Upper lobe of left lung (tissue), 6 donors: ENCODE results near the gene PMAIP1. TPM values are rescaled to one million over a fixed set of nuclear protein-coding genes. Genes with fewer than 3 reads are reported as not detected.

Source experiments
- ATAC-seq, 2 donors: fragments of 200-7000 bp; cut with Tn5 transposase; one replicate each; pipeline ENCODE4 v1.9.1; 2022; ENCODE audit warnings: mild to moderate bottlenecking in 2 of 2, moderate library complexity in 2 of 2; ENCODE audit not compliant: low FRiP score in 2 of 2
- DNase-seq, 2 donors: peaks; one replicate each; pipeline ENCODE4 v3.0.0-alpha.2; 2019 to 2020
- H3K27ac ChIP-seq, 4 donors: fragments of 200-600 bp; sonication (generic); one replicate each; pipeline ENCODE4 v1.5.1; 2016 to 2019
- H3K27me3 ChIP-seq, 4 donors: fragments of 200-600 bp; sonication (generic); one replicate each; pipeline ENCODE4 v1.5.1; 2017 to 2019
- H3K36me3 ChIP-seq, 4 donors: fragments of 200-600 bp; sonication (generic); one replicate each; pipeline ENCODE4 v1.5.1; 2016 to 2019
- H3K4me1 ChIP-seq, 4 donors: fragments of 200-600 bp; sonication (generic); one replicate each; pipeline ENCODE4 v1.5.1; 2018 to 2019
- H3K4me3 ChIP-seq, 4 donors: fragments of 200-600 bp; sonication (generic); one replicate each; pipeline ENCODE4 v1.5.1; 2017 to 2019; ENCODE audit warnings: mild to moderate bottlenecking in 2 of 4, moderate library complexity in 1 of 4
- H3K9me3 ChIP-seq, 4 donors: fragments of 200-600 bp; sonication (generic); one replicate each; pipeline ENCODE4 v1.5.1; 2018 to 2019
- EP300 ChIP-seq, 4 donors: sonication (generic); formaldehyde crosslinking; IDR thresholded peaks; one replicate each; pipeline ENCODE4 v1.5.1; 2017; ENCODE audit warnings: antibody characterized with exemption in 4 of 4, control low read depth in 2 of 4
- POLR2A ChIP-seq, 4 donors: fragments of 450-650 bp; IDR thresholded peaks; one replicate each; pipeline ENCODE4 v1.5.1; 2016 to 2017; ENCODE audit warnings: antibody characterized with exemption in 4 of 4, mild to moderate bottlenecking in 2 of 4
- POLR2AphosphoS5 ChIP-seq, 2 donors: sonication (generic); formaldehyde crosslinking; IDR thresholded peaks; one replicate each; pipeline ENCODE4 v1.5.1; 2017; ENCODE audit warnings: antibody characterized with exemption in 2 of 2
- WGBS, 2 donors: methylation state at CpG; one replicate each; pipeline ENCODE4 v1.1.5; 2017 to 2018; 5-methylcytosine and 5-hydroxymethylcytosine counted together
- total RNA-seq, 6 donors: library from RNA; depleted of rRNA in 4 of 6; stranded (reverse); fragments of >200 nt in 4 of 6; gene quantifications; one replicate each; pipeline versions ENCODE4 v1.1.0 to v1.2.1, GENCODE V29; 2016 to 2021
- TF ChIP-seq, protein P1 (sequence below), 6 experiments: fragments of 450-650 bp in 4 of 6; fragments of 200-600 bp in 2 of 6; sonication (generic) in 2 of 6; IDR thresholded peaks; one replicate each; pipeline ENCODE4 v1.5.1; 2016 to 2019; ENCODE audit warnings: antibody characterized with exemption in 6 of 6
- donor health status: DM: no; HTN: no; CAD: no; lungs with moderate emphysema.
- donor health status: DM: no; HTN: yes; CAD: no; lungs with severe emphysema.

The PMAIP1 gene
- total RNA-seq, 6 donors from 2014 or later, result 0.67 to 5.5 (median 4.4) TPM; not detected in 1

DNA sequence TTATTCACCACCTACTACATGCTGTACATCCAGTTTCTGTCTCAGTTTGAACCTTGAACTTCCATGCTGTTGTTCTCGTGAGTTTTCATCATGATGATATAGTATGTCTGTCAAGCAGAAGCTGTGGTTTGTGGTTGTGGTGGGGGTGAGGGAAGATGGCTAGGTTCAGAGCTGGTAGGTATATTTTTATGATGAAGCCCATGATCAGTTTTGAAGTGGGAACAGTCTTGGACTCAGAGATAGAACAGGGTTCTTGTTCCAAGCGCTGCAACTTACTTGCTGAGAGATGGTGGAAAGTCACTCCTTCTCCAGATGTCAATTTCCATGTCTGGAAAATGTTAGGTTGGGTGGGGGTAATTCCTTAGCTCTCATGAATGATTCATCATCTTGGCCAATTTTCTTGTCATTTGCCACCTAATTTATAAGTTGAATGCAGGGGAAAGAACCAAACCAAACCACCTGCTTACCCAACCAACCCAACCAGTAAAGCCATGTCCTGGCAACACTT lies 21.6 kb downstream of the PMAIP1 start:
- 66 to 69% methylated on average over 2 of the region's 2 CpGs for WGBS, 2 donors
- Histone ChIP-seq H3K27me3 (no peaks in the 10 kb centered on the region), H3K4me3 (no peak overlapping the region), H3K27ac (no peak overlapping the region), H3K4me1 (peaks cover 0 to 6% (median 1%) of the 10 kb centered on the region in 4 donors), H3K9me3 (no peaks in the 10 kb centered on the region), H3K36me3 (no peaks in the 10 kb centered on the region)
- ATAC-seq (no peak), DNase-seq (no peak)
- TF ChIP-seq POLR2AphosphoS5 (IDR thresholded peaks at IDR 0.05) (no peak), POLR2A (IDR thresholded peaks at IDR 0.05) (no peak), EP300 (IDR thresholded peaks at IDR 0.05) (no peak)
- TF ChIP-seq, protein P1, sequence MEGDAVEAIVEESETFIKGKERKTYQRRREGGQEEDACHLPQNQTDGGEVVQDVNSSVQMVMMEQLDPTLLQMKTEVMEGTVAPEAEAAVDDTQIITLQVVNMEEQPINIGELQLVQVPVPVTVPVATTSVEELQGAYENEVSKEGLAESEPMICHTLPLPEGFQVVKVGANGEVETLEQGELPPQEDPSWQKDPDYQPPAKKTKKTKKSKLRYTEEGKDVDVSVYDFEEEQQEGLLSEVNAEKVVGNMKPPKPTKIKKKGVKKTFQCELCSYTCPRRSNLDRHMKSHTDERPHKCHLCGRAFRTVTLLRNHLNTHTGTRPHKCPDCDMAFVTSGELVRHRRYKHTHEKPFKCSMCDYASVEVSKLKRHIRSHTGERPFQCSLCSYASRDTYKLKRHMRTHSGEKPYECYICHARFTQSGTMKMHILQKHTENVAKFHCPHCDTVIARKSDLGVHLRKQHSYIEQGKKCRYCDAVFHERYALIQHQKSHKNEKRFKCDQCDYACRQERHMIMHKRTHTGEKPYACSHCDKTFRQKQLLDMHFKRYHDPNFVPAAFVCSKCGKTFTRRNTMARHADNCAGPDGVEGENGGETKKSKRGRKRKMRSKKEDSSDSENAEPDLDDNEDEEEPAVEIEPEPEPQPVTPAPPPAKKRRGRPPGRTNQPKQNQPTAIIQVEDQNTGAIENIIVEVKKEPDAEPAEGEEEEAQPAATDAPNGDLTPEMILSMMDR (IDR thresholded peaks at IDR 0.05), result no peak

DNA sequence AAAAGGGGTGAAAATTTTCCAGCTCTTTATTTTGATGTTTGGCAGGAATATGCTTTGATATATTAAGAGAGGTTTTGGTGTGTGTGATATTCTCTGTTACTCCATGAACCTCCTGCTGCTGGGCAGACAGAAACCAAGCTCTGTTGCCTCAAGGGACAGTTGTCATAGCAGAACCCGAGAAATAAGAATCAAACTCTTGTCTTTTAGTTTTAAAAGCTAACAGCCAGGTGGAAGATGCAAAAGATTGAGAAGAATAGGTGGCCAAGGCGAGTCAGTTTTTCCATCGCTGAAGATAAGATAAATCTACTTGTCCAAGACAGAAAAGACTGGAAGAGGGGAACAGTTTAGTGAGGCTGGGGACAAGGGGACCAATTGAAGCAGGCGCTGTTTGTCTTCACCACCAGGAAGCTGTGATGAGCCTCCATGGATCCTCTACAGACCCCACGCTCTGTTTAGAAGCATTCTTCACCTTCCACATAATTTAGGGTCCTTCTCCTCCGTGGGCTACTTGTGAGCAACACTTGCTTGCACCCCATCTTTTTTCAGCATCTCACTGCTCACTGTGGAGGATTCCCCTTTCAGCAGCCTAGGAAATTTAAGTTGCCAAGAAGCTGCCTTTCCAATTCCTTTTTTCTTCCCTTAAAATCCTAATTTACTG lies 23.9 kb downstream of the PMAIP1 start:
- H3K36me3 ChIP-seq, result no peaks in the 10 kb centered on the region
- no peak for TF ChIP-seq POLR2AphosphoS5 (IDR thresholded peaks at IDR 0.05)
- TF ChIP-seq EP300 (IDR thresholded peaks at IDR 0.05), result no peak
- no peak for TF ChIP-seq POLR2A (IDR thresholded peaks at IDR 0.05)
- TF ChIP-seq, protein P1 (IDR thresholded peaks at IDR 0.05), result no peak
- DNase-seq, result no peak
- H3K9me3 ChIP-seq, result no peaks in the 10 kb centered on the region
- WGBS, 2 donors, result 88 to 91% methylated on average over 6 of the region's 6 CpGs
- H3K27ac ChIP-seq, result no peak overlapping the region
- no peaks in the 10 kb centered on the region for H3K27me3 ChIP-seq
- H3K4me3 ChIP-seq, result no peak overlapping the region
- no peak for ATAC-seq
- H3K4me1 ChIP-seq, result no peaks in the 10 kb centered on the region

DNA sequence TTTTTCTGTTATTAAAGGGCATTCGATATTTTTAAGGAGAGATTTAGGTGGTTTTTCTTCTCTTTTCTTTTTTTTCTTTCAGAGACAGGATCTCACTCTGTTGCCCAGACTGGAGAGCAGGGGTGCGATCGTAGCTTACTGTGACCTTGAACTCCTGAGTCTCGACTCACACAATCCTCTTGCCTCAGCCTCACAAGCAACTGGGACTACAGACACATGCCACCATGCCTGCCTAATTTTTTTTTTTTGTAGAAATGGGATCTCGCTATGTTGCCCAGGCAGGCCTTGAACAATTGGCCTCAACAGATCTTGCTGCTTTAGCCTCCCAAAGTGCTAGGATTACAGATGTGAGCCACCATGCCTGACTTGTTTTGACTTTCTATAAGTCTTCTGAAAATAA lies 26.3 kb downstream of the PMAIP1 start:
- H3K4me1 ChIP-seq, result no peaks in the 10 kb centered on the region
- H3K9me3 ChIP-seq, result no peaks in the 10 kb centered on the region
- no peak for DNase-seq
- WGBS, 2 donors, result 95 to 97% methylated on average over 5 of the region's 5 CpGs
- H3K27me3 ChIP-seq, result no peaks in the 10 kb centered on the region
- H3K4me3 ChIP-seq, result no peak overlapping the region
- ATAC-seq, result no peak
- TF ChIP-seq POLR2A (IDR thresholded peaks at IDR 0.05) (no peak), POLR2AphosphoS5 (IDR thresholded peaks at IDR 0.05) (no peak), EP300 (IDR thresholded peaks at IDR 0.05) (no peak)
- TF ChIP-seq, protein P1 (IDR thresholded peaks at IDR 0.05), result no peak
- H3K27ac ChIP-seq, result no peak overlapping the region
- no peaks in the 10 kb centered on the region for H3K36me3 ChIP-seq

DNA sequence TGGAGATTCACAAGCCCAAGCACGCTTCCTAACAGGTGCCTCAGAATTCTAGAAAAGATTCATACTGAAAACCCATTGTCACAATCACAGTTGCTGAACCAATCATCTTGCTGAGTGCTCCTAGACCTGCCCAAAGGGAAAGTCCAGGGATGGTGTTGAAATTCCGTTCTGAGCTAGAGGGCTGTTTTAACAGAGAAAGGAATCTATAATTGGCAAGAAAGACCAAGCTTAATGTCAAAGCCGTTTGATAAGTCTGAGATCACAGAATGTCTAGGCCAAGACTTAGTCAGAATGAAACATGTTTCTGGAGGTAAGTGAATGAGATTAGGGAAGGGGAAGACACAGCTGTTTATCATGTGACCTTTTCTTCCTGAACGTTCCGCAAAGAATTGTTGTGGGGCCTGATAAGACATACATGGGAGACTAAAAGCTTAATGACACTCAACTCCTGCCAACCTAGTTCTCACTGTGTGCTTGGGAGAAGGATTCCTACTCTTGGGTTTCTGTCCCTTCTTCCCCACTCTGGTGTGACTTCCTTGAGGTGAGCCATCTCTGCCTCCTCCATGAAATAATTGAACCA lies 27.5 kb downstream of the PMAIP1 start:
- DNase-seq (no peak), ATAC-seq (no peak)
- WGBS, 2 donors, result 31 to 36% methylated on average over 5 of the region's 5 CpGs

More for the DNA sequence above, 27.5 kb downstream of the PMAIP1 start:
- TF ChIP-seq POLR2AphosphoS5 (IDR thresholded peaks at IDR 0.05) (no peak), POLR2A (IDR thresholded peaks at IDR 0.05) (no peak), EP300 (IDR thresholded peaks at IDR 0.05) (no peak)
- TF ChIP-seq, protein P1 (IDR thresholded peaks at IDR 0.05), result no peak
- Histone ChIP-seq H3K4me3 (no peak overlapping the region), H3K9me3 (no peaks in the 10 kb centered on the region), H3K36me3 (no peaks in the 10 kb centered on the region), H3K27ac (no peak overlapping the region), H3K27me3 (no peaks in the 10 kb centered on the region), H3K4me1 (no peaks in the 10 kb centered on the region)
